Mucosa of gallbladder (tissue), 1 donor: Measurements from ENCODE around the gene ZNF678. TPM values are rescaled to one million over a fixed set of nuclear protein-coding genes. Genes with fewer than 3 reads are reported as not detected.
"Not testable (repeated sequence)": the region's sequence is repeated elsewhere in the genome, so short reads cannot be mapped to it uniquely, and the experiment has no call there.

Experiments
- DNase-seq: peaks from one replicate; pipeline ENCODE4 v3.0.0-alpha.2; 2020; ENCODE audit warnings: low spot score
- total RNA-seq: library from RNA; stranded (reverse); gene quantifications from one replicate; pipeline ENCODE4 v1.2.1, GENCODE V29; 2021
- donor health status: DM: no; HTN: no; CAD: no.

Gene ZNF678
- total RNA-seq, 1 donor from 2014 or later: 10.8 TPM

DNA sequence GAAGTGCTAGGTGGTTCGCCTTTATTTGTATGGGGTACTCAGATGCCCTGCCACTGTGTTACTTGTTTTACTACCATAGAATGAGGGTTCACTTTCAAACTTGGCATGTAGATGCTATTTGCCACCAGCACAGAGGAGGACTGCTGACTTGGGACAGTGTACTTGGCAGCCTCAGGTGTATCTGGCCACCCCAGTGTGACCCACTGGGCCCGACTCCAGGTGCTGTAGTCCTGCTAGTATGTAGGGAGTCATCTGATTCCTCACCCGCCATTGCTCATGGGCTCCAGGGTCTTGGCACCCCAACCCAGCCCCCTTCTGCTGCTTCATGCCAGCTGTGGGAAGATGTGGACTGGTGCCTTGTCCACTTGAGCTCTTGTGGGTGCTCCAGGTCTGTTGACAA, 40.0 kb downstream of the ZNF678 start:
- no peak for DNase-seq

GRCh38 chr1:227604446-227604845, 41.1 kb downstream of the ZNF678 start:
- DNase-seq: no peak

- not testable (repeated sequence) for DNase-seq
Measured at GRCh38 chr1:227606271-227606670, 42.9 kb downstream of the ZNF678 start.

DNA sequence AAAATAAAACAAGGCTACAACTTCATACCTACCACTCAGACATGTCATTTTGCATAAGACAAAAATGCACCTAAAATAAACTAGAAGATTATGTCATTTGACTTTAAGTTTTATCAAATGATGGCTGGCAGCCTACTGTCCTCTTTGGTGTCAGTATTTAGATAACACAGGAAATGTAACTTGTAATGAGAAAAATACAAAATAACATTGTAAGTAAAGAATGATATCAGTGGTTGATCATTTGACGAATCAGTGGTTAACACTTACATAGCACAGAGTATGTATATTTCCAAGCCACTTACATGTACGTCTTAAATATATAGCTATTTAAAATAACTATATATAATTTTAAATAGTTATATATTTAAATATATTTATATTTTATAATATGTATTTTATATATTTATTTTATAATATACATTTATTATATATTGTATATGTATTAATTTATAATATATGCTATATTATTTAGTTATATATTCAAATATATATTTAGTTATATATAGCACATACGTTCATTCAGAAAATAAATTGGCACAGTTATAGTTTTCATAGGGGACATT, 44.1 kb downstream of the ZNF678 start:
- DNase-seq: no peak

GRCh38 chr1:227612658-227613057, 49.3 kb downstream of the ZNF678 start:
- DNase-seq: no peak

GRCh38 chr1:227613526-227613925, 50.2 kb downstream of the ZNF678 start:
- no peak for DNase-seq

DNA sequence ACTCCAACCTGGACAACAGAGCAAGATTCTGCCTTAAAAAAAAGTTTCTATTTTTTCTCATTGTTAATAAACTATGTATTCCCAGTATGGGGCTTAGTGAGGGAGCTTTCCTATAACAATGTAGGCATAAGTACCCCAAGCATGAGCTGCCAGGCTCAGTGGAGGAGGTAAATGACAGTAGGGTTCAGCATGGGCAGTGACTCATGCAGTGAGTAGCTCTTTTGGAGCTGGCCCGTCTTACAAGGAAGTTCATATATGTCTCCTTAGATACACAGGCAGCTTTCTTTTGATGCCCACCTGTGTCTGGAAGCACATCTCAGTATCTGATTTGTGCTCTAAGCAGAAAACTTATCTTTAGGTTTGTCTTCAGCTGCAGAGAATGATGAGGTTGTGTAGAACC, 57.9 kb downstream of the ZNF678 start:
- no peak for DNase-seq

DNA sequence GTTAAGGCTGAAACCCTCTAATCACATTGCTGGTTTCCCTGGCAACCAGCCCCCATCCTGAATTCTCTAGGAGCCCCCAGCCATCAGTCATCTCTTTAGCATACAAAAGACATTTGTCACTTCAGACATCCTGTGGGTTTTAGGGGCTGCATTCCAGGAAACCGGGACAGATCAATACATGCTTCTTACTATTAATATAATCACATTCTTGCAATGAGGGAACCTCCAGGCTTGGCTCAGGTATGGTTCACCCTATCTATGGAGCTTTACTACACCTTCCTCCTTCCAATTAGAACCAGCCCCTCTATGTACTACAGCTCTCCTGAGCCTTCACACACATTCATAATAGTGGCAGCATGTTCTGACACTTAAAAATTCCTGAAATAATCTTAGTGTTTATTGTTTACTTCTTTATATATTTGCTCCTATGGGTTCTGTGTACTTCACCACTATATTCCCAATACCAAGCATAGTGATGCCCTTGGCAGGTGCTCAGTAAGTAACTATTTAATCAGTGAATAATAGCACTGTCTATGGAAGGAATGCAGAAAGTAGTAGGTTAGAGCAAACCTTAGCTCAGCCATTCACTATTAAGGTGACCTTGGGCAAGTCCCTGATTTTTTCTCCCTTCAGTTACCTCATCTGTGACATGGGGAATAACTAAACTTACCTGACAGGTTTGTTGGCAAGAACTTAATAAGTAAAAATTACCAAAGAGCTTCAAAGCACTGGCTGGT, 59.6 kb downstream of the ZNF678 start:
- no peak for DNase-seq

DNA sequence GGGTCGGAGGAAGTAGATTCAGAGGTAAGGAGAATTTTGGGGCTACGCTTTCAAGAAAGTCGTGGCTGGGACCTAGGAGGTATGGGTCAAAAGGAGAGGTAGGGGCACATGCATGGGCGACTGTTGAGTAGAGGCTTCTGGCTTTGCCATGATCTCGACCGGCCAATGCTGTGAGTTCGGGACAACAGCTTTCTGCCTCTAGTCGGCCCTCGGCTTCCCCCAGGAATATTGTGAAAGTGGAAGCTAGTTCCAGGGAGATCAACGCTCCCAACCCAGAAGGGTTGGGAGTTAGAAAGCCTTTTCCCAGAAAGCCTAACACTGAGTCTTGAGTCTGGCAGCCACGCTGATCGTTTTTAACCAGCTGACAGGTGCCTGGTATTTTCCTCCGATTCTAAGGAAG, 69.0 kb downstream of the ZNF678 start:
- no peak for DNase-seq

DNA sequence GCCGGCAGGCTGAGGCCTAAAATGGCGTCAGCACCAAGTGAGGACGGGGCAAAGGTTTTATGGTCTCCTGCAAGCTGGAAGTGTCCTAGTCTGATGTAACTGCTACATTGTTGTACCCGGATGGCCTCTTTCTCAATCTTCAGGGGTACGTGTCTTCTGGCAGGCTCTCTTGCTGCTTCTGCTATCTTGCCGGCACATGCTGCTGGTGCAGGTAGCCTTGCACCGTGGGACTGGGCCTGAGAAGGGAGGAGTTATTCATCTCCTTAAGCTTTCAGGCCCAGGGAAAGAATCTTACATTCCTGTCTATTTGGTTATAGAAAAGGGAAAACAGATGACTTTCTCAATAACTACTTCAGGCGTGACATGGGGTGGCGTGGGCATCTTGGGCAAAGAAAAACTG, 72.2 kb downstream of the ZNF678 start:
- no peak for DNase-seq

DNA sequence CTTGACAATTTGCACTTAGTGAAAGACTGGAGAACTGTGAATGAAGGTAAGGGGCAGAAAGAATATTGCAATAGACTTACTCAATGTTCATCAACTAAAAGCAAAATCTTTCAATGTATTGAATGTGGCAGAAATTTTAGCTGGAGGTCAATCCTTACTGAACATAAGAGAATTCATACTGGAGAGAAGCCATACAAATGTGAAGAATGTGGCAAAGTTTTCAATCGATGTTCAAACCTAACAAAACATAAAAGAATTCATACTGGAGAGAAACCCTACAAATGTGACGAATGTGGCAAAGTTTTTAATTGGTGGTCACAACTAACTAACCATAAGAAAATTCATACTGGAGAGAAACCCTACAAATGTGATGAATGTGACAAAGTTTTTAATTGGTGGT, 91.1 kb downstream of the ZNF678 start:
- no peak for DNase-seq

- no peak for DNase-seq
Measured at GRCh38 chr1:227654858-227655752, 91.7 kb downstream of the ZNF678 start.

DNA sequence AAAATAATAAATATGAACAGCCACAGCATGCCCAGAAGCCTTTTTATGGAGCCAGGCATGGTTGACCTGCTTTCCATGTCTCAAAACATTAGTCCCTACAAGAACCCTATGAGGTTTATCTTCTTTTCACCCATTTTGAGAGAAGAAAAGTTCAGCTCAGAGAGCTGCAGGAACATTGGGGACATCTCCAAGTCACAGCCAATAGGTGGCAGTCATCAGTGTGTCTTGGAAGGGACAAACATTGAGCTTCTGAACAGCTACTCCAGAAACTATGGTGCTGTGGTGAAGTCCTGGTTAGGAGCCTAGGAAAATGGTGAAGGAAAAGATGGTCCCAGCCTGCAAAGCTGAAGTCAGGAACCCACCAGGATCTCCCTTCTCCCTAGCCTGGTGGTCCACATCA, 98.1 kb downstream of the ZNF678 start:
- no peak for DNase-seq

DNA sequence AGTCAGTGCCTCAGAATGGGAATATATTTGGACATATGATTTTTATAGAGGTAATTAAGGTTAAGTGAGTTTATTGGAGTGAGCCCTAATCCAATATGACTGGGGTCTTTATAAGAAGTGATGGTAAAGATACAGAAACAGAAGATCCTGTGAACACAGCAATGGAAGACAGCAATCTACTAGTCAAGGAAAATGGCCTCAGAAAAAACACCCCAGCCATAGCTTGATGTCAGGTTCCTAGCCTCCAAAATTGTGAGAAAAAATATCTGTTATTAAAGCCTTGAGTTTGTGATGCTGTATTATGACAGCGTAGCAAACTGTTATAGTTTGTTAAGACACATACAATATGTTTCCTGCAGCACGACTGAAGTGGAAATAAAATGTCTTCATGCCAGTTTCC, 99.6 kb downstream of the ZNF678 start:
- DNase-seq: no peak

- no peak for DNase-seq
Measured at GRCh38 chr1:227666286-227666685, 102.9 kb downstream of the ZNF678 start.

- DNase-seq: no peak
Measured at GRCh38 chr1:227673441-227673840, 110.1 kb downstream of the ZNF678 start.

DNA sequence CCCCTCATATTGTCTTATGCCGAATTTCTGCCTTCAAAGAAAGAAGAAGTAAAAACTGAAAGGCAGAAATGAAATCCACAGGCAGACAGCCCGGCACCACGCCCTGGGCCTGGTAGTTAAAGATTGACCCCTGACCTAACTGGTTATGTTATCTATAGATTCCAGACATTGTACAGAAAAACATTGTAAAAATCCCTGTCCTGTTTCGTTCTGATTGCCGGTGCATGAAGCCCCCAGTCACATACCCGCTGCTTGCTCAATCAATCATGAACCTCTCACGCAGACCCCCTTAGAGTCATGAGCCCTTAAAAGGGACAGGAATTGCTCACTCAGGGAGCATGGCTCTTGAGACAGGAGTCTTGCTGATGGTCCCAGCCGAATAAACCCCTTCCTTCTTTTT, 122.5 kb downstream of the ZNF678 start:
- DNase-seq: no peak

GRCh38 chr1:227697321-227697864, 134.0 kb downstream of the ZNF678 start:
- DNase-seq: no peak

GRCh38 chr1:227701631-227702030, 138.3 kb downstream of the ZNF678 start:
- not testable (repeated sequence) for DNase-seq

DNA sequence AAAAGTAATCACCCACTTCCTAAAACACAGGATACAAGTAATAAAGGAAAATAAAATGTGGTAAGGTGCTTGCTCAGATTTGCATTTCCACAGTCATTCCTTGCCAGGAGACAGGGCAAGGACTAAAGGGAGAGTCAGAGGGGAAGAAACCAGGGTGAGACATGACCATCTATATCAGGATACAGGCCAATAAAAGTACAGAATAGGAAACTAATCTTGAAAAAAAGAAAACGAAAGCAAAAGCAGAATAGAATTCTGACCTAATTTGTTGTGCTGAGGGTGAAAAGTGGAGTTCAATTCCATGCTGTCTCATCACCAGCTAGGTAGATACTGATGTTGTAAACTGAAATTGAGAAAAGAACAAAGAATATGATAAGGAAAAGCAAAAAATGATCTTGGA, 144.5 kb downstream of the ZNF678 start:
- DNase-seq: no peak

DNA sequence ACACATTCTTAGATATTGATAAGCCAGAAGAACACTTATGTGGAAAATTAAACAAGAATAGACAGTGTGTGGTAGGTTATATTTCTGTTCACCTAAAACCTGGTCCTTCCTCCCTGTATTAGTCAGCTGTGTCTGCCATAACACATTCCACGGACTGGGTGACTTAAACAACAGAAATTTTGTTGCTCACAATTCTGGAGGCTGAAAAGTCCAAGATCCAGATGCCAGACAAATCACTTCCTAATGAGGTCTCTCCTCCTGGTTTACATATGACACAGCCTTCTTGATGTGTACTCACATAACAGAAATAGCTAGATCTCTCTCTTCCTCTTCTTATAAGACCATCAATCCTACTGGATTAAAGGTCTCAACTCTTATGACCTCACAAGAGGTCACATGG, 146.1 kb downstream of the ZNF678 start:
- no peak for DNase-seq

DNA sequence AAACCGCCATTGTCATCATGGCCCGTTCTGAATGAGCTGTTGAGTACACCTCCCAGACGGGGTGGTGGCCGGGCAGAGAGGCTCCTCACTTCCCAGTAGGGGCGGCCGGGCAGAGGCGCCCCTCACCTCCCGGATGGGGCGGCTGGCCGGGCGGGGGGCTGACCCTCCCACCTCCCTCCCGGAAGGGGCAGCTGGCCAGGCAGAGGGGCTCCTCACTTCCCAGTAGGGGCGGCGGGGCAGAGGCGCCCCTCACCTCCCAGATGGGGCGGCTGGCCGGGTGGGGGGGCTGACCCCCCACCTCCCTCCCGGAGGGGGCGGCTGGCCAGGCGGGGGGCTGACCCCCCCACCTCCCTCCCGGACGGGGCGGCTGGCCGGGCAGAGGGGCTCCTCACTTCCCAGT, 147.1 kb downstream of the ZNF678 start:
- DNase-seq: not testable (repeated sequence)
